ENCODE measurements around the gene TRPM8. TPM values are rescaled to one million over a fixed set of nuclear protein-coding genes. Genes with fewer than 3 reads are reported as not detected.
A peak's percentile ranks its signal among the peaks of the same experiment; 100 is the strongest.

The TRPM8 gene
- polyA plus RNA-seq, 4 donors, result 0.18 TPM; not detected in 3

DNA sequence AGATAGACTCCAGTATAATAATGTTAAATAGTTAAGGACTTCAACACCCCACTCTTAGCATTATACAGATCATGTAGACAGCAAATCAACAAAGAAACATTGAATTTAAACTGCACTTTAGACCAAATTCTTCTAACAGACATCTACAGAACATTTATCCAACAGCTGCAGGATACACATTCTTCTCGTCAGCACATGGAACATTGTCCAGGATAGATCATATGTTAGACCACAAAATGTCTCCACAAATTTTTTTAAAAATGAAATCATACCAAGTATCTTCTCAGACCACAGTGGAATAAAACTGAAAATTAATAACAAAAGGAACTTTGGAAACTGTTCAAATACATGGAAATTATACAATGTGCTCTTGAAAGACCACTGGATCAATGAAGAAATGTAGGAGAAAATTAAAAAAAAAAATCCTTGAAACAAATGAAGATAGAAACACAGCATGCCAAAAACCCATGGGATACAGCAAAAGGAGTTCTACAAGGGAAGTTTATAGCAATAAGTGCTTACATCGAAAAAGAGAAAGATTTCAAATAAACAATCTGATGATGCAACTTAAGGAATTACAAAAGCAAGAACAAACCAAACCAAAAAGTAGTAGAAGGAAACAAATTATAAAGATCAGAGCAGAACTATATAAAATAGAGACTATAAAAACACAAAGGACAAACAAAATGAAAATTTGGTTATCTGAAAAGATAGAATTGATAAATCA is 121.1 kb downstream of the TRPM8 start:
- WGBS, 3 donors, result 63 to 85% (median 77%) methylated on average over 2 of the region's 2 CpGs
- Histone ChIP-seq H3K27ac (ENCODE audit: low read depth in 1 of 3, low read length in 2 of 3) (no peak overlapping the region), H3K9me3 (ENCODE audit: control insufficient read depth in 2 of 2, insufficient read depth in 1 of 2, low read depth in 1 of 2, low read length in 1 of 2) (peaks cover 0 to 14% of the 10 kb centered on the region in 2 donors), H3K4me1 (ENCODE audit: control insufficient read depth in 3 of 3, insufficient read depth in 2 of 3, low read depth in 1 of 3, low read length in 2 of 3) (no peaks in the 10 kb centered on the region), H3K4me3 (ENCODE audit: low read depth in 1 of 3, low read length in 3 of 3) (no peak overlapping the region), H3K27me3 (ENCODE audit: control insufficient read depth in 3 of 3, insufficient read depth in 3 of 3, low read length in 3 of 3) (no peaks in the 10 kb centered on the region), H3K36me3 (ENCODE audit: control insufficient read depth in 3 of 3, insufficient read depth in 2 of 3, low read depth in 1 of 3, low read length in 3 of 3) (no peaks in the 10 kb centered on the region)
- FAIRE-seq, result peak; percentile 73
- DNase-seq, result no peak

DNA sequence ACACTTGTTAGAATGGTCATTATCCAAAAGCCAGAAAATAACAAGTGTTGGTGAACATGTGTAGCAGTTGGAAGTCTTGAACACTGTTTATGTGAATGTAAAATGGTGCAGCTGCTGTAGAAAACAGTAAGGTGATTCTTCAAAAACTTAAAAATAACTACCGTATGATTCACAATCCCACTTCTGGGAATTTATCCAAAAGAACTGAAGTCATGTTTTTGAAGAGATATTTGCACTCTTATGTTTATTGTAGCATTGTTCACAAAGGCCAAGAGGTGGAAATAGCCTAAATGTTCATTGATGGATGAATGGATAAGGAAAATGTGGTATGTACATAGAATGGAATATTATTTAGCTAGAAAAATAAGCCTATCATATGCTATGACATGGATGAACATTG is 127.0 kb downstream of the TRPM8 start:
- H3K27me3 ChIP-seq (ENCODE audit: control insufficient read depth in 3 of 3, insufficient read depth in 3 of 3, low read length in 3 of 3), result peaks cover 0 to 3% (median 0%) of the 10 kb centered on the region in 3 donors
- no peaks in the 10 kb centered on the region for H3K9me3 ChIP-seq (ENCODE audit: control insufficient read depth in 2 of 2, insufficient read depth in 1 of 2, low read depth in 1 of 2, low read length in 1 of 2)
- H3K36me3 ChIP-seq (ENCODE audit: control insufficient read depth in 3 of 3, insufficient read depth in 2 of 3, low read depth in 1 of 3, low read length in 3 of 3), result no peaks in the 10 kb centered on the region
- no peak for FAIRE-seq
- no peak for DNase-seq
- no peaks in the 10 kb centered on the region for H3K4me1 ChIP-seq (ENCODE audit: control insufficient read depth in 3 of 3, insufficient read depth in 2 of 3, low read depth in 1 of 3, low read length in 2 of 3)
- H3K27ac ChIP-seq (ENCODE audit: low read depth in 1 of 3, low read length in 2 of 3), result no peak overlapping the region
- WGBS, 3 donors, result 47 to 95% (median 64%) methylated on average over 1 of the region's 1 CpG
- H3K4me3 ChIP-seq (ENCODE audit: low read depth in 1 of 3, low read length in 3 of 3), result no peak overlapping the region

DNA sequence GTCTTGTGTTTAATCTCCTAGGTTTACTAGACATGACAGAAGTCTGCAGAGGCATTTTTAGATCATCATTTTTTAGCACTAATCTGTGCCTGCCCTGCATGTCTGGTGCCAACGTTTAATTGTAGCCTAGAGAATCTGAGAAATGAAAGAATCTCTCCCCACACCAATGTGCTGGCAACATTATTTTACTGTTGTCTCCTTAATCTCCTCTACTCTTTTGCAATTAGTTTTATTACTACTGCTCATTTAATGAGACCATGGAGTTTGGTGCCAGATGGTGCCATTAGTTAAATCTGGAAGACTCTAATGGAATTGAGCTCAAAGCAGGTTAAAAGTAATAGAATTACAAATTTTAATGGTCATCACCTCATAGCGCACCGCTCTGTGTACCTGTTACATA is 129.3 kb downstream of the TRPM8 start:
- no peaks in the 10 kb centered on the region for H3K36me3 ChIP-seq (ENCODE audit: control insufficient read depth in 3 of 3, insufficient read depth in 2 of 3, low read depth in 1 of 3, low read length in 3 of 3)
- H3K27ac ChIP-seq (ENCODE audit: low read depth in 1 of 3, low read length in 2 of 3), result no peak overlapping the region
- no peak for DNase-seq
- peaks cover 0 to 3% (median 0%) of the 10 kb centered on the region in 3 donors for H3K27me3 ChIP-seq (ENCODE audit: control insufficient read depth in 3 of 3, insufficient read depth in 3 of 3, low read length in 3 of 3)
- H3K4me1 ChIP-seq (ENCODE audit: control insufficient read depth in 3 of 3, insufficient read depth in 2 of 3, low read depth in 1 of 3, low read length in 2 of 3), result no peaks in the 10 kb centered on the region
- WGBS, 3 donors, result 74 to 84% (median 79%) methylated on average over 3 of the region's 3 CpGs
- no peak overlapping the region for H3K4me3 ChIP-seq (ENCODE audit: low read depth in 1 of 3, low read length in 3 of 3)
- no peak for FAIRE-seq
- H3K9me3 ChIP-seq (ENCODE audit: control insufficient read depth in 2 of 2, insufficient read depth in 1 of 2, low read depth in 1 of 2, low read length in 1 of 2), result no peaks in the 10 kb centered on the region

- Histone ChIP-seq H3K4me1 (ENCODE audit: control insufficient read depth in 3 of 3, insufficient read depth in 2 of 3, low read depth in 1 of 3, low read length in 2 of 3) (no peaks in the 10 kb centered on the region), H3K4me3 (ENCODE audit: low read depth in 1 of 3, low read length in 3 of 3) (no peak overlapping the region), H3K9me3 (ENCODE audit: control insufficient read depth in 2 of 2, insufficient read depth in 1 of 2, low read depth in 1 of 2, low read length in 1 of 2) (no peaks in the 10 kb centered on the region), H3K36me3 (ENCODE audit: control insufficient read depth in 3 of 3, insufficient read depth in 2 of 3, low read depth in 1 of 3, low read length in 3 of 3) (no peaks in the 10 kb centered on the region), H3K27me3 (ENCODE audit: control insufficient read depth in 3 of 3, insufficient read depth in 3 of 3, low read length in 3 of 3) (peaks cover 0 to 5% (median 0%) of the 10 kb centered on the region in 3 donors), H3K27ac (ENCODE audit: low read depth in 1 of 3, low read length in 2 of 3) (no peak overlapping the region)
- FAIRE-seq (no peak), DNase-seq (no peak)
These were observed 130.2 kb downstream of the TRPM8 start for GRCh38 chr2:234047361-234047760.

GRCh38 chr2:234048049-234048448 is 130.9 kb downstream of the TRPM8 start:
- H3K9me3 ChIP-seq (ENCODE audit: control insufficient read depth in 2 of 2, insufficient read depth in 1 of 2, low read depth in 1 of 2, low read length in 1 of 2), result no peaks in the 10 kb centered on the region
- DNase-seq (no peak), FAIRE-seq (no peak)
- H3K27ac ChIP-seq (ENCODE audit: low read depth in 1 of 3, low read length in 2 of 3), result no peak overlapping the region
- 74 to 79% (median 78%) methylated on average over 4 of the region's 4 CpGs for WGBS, 3 donors
- no peak overlapping the region for H3K4me3 ChIP-seq (ENCODE audit: low read depth in 1 of 3, low read length in 3 of 3)
- H3K27me3 ChIP-seq (ENCODE audit: control insufficient read depth in 3 of 3, insufficient read depth in 3 of 3, low read length in 3 of 3), result peaks cover 0 to 5% (median 0%) of the 10 kb centered on the region in 3 donors
- H3K4me1 ChIP-seq (ENCODE audit: control insufficient read depth in 3 of 3, insufficient read depth in 2 of 3, low read depth in 1 of 3, low read length in 2 of 3), result no peaks in the 10 kb centered on the region
- no peaks in the 10 kb centered on the region for H3K36me3 ChIP-seq (ENCODE audit: control insufficient read depth in 3 of 3, insufficient read depth in 2 of 3, low read depth in 1 of 3, low read length in 3 of 3)

- 81 to 86% (median 83%) methylated on average over 9 of the region's 9 CpGs for WGBS, 3 donors
- FAIRE-seq (no peak), DNase-seq (no peak)
- H3K36me3 ChIP-seq (ENCODE audit: control insufficient read depth in 3 of 3, insufficient read depth in 2 of 3, low read depth in 1 of 3, low read length in 3 of 3), result no peaks in the 10 kb centered on the region
- H3K4me3 ChIP-seq (ENCODE audit: low read depth in 1 of 3, low read length in 3 of 3), result no peak within 1 kb of the TSS
- no peaks in the 10 kb centered on the region for H3K4me1 ChIP-seq (ENCODE audit: control insufficient read depth in 3 of 3, insufficient read depth in 2 of 3, low read depth in 1 of 3, low read length in 2 of 3)
- peaks cover 0 to 5% (median 0%) of the 10 kb centered on the region in 3 donors for H3K27me3 ChIP-seq (ENCODE audit: control insufficient read depth in 3 of 3, insufficient read depth in 3 of 3, low read length in 3 of 3)
- no peak within 1 kb of the TSS for H3K27ac ChIP-seq (ENCODE audit: low read depth in 1 of 3, low read length in 2 of 3)
- H3K9me3 ChIP-seq (ENCODE audit: control insufficient read depth in 2 of 2, insufficient read depth in 1 of 2, low read depth in 1 of 2, low read length in 1 of 2), result no peaks in the 10 kb centered on the region
These were observed 133.4 kb downstream of the TRPM8 start, which contains the start of gene SPP2 for GRCh38 chr2:234050455-234051135. TSS of gene SPP2 (plus strand) at chr2:234050702. CDS start at chr2:234050787, 85 bp downstream.

DNA sequence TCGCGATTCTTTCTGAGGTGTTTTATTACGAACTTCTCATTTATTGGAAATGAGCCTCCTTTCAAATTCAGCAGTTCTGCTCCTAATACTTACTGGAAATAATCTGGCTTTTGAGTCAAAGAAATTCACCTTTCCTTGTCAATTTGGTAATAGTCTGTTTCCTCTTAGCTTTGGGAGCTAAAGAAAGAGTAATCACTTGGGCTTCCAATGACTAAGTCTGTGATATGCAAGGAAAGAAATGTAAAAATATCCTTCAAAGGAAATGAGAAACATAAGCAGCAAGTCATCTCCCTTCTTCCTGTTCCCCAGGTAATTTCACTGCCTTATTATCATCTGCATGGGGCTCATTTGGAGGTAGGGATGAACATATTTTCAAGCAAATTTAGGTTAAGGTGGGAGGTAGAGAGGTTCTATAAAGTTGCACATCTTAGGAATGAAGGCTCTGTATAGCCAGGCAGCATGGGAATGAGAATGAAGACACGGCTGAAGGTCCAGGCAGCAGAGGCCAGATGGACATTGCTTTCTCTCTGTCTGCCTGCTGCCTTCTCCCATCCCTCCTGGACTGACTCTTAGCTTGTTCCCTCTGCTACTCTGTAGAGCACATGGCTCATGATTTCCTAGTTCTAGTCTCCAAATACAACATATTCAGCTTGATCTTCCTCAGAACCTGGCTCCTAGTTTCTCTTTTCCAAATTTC is 134.3 kb downstream of the TRPM8 start:
- Histone ChIP-seq H3K27ac (ENCODE audit: low read depth in 1 of 3, low read length in 2 of 3) (no peak overlapping the region), H3K4me1 (ENCODE audit: control insufficient read depth in 3 of 3, insufficient read depth in 2 of 3, low read depth in 1 of 3, low read length in 2 of 3) (no peaks in the 10 kb centered on the region), H3K9me3 (ENCODE audit: control insufficient read depth in 2 of 2, insufficient read depth in 1 of 2, low read depth in 1 of 2, low read length in 1 of 2) (no peaks in the 10 kb centered on the region), H3K4me3 (ENCODE audit: low read depth in 1 of 3, low read length in 3 of 3) (no peak overlapping the region), H3K36me3 (ENCODE audit: control insufficient read depth in 3 of 3, insufficient read depth in 2 of 3, low read depth in 1 of 3, low read length in 3 of 3) (no peaks in the 10 kb centered on the region), H3K27me3 (ENCODE audit: control insufficient read depth in 3 of 3, insufficient read depth in 3 of 3, low read length in 3 of 3) (peaks cover 0 to 5% (median 0%) of the 10 kb centered on the region in 3 donors)
- DNase-seq (no peak), FAIRE-seq (no peak)
- 84 to 90% (median 85%) methylated on average over 4 of the region's 4 CpGs for WGBS, 3 donors

DNA sequence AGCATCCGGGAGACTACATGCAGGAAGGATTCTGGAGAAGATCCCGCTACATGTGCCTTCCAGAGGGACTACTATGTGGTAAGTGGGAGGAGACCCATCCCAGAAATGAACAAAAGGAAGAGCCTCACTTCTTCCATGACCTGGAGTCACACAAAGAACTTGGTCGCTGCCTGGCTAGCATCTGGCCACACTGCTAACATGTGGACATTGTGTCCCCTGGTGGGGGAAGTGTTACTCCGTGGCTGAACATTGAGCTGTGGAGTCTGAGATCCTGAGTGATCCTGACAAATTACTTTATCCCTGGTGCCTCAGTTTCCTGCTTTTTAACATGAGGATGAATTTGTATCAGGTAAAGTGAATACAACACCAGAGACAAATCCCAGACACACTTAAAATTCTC is 141.7 kb downstream of the TRPM8 start:
- WGBS, 3 donors, result 74 to 88% (median 87%) methylated on average over 4 of the region's 4 CpGs
- H3K27me3 ChIP-seq (ENCODE audit: control insufficient read depth in 3 of 3, insufficient read depth in 3 of 3, low read length in 3 of 3), result peaks cover 0 to 14% (median 0%) of the 10 kb centered on the region in 3 donors
- H3K36me3 ChIP-seq (ENCODE audit: control insufficient read depth in 3 of 3, insufficient read depth in 2 of 3, low read depth in 1 of 3, low read length in 3 of 3), result no peaks in the 10 kb centered on the region
- FAIRE-seq (no peak), DNase-seq (no peak)
- no peak overlapping the region for H3K27ac ChIP-seq (ENCODE audit: low read depth in 1 of 3, low read length in 2 of 3)
- no peak overlapping the region for H3K4me3 ChIP-seq (ENCODE audit: low read depth in 1 of 3, low read length in 3 of 3)
- no peaks in the 10 kb centered on the region for H3K4me1 ChIP-seq (ENCODE audit: control insufficient read depth in 3 of 3, insufficient read depth in 2 of 3, low read depth in 1 of 3, low read length in 2 of 3)
- no peaks in the 10 kb centered on the region for H3K9me3 ChIP-seq (ENCODE audit: control insufficient read depth in 2 of 2, insufficient read depth in 1 of 2, low read depth in 1 of 2, low read length in 1 of 2)
